GM12872 (cell line): ENCODE results near the gene KCTD17.

Experiments
- CTCF ChIP-seq: IDR thresholded peaks from 3 replicates; pipeline ENCODE4 v1.5.1; 2011; ENCODE audit warnings: low read depth, mild to moderate bottlenecking, low read length, moderate library complexity; ENCODE audit not compliant: insufficient read depth

Gene KCTD17

GRCh38 chr22:37088750-37089408, 37.3 kb downstream of the KCTD17 start:
- no peak for TF ChIP-seq CTCF

DNA sequence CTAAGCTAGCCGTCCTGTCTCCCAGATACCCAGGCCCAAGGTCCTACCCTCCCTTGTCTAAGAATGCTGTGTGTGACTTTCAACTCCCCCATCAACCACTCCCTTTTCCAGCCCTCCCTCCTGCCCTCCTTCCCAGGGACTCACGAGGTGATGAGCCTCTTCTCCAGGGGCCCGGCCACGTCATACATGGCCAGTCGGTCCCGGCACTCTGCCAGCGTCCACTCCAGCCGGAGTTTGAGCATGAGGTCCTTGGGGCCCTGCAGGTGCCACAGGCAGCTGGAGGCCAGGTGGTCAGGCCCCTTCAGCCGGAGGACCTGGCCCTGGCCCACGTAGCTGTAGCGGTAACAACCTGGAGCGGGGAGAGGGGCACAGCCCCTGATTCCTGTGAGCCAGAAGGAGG, 37.9 kb downstream of the KCTD17 start:
- no peak for TF ChIP-seq CTCF

- TF ChIP-seq CTCF: no peak
These were observed 39.6 kb downstream of the KCTD17 start for GRCh38 chr22:37090920-37091695.

GRCh38 chr22:37091994-37092393, 40.5 kb downstream of the KCTD17 start:
- no peak for TF ChIP-seq CTCF

GRCh38 chr22:37092997-37093396, 41.5 kb downstream of the KCTD17 start:
- no peak for TF ChIP-seq CTCF

- no peak for TF ChIP-seq CTCF
These were observed 42.7 kb downstream of the KCTD17 start for GRCh38 chr22:37094239-37094638.

- TF ChIP-seq CTCF: no peak
These were observed 43.6 kb downstream of the KCTD17 start for GRCh38 chr22:37095113-37095512.
